ENCODE data around the gene MEGF6.
A peak's percentile ranks its signal among the peaks of the same experiment; 100 is the strongest.

The MEGF6 gene

DNA sequence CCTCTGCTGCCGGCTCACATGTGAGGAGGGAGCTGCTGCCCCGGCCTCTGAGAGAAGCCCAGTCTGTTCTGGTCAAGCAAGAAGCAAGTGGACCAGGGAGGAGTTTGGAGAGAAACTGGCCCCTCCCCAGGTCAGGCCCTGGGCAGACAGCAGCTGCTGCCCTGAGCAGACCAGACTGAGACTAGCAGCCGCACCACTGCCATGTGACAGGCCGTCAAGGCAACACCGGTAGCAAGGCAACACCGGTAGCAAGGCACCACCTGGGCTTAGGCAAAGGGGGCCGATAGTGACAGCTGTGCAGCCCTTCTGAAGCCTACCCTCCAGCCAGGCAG, 106.5 kb downstream of the MEGF6 start:
- DNase-seq (ENCODE audit: low read depth, low spot score) = no peak
- ChIA-PET POLR2A (interaction anchor here (1.5 kb wide), 1 partner anchor 38 kb away, joined by 8 read pairs; no protein-coding TSS in a partner anchor), CTCF (interaction anchor here (1.0 to 2.1 kb wide), 6 partner anchors 14 to 116 kb away, joined by 3 to 10 read pairs (median 4); no protein-coding TSS in a partner anchor)
- H3K4me3 ChIP-seq (ENCODE audit: low read depth, low read length) = no peak overlapping the region
- TF ChIP-seq, protein P1, sequence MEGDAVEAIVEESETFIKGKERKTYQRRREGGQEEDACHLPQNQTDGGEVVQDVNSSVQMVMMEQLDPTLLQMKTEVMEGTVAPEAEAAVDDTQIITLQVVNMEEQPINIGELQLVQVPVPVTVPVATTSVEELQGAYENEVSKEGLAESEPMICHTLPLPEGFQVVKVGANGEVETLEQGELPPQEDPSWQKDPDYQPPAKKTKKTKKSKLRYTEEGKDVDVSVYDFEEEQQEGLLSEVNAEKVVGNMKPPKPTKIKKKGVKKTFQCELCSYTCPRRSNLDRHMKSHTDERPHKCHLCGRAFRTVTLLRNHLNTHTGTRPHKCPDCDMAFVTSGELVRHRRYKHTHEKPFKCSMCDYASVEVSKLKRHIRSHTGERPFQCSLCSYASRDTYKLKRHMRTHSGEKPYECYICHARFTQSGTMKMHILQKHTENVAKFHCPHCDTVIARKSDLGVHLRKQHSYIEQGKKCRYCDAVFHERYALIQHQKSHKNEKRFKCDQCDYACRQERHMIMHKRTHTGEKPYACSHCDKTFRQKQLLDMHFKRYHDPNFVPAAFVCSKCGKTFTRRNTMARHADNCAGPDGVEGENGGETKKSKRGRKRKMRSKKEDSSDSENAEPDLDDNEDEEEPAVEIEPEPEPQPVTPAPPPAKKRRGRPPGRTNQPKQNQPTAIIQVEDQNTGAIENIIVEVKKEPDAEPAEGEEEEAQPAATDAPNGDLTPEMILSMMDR (IDR thresholded peaks at IDR 0.05; ENCODE audit: insufficient read depth, low read length, missing control alignments) = no peak

DNA sequence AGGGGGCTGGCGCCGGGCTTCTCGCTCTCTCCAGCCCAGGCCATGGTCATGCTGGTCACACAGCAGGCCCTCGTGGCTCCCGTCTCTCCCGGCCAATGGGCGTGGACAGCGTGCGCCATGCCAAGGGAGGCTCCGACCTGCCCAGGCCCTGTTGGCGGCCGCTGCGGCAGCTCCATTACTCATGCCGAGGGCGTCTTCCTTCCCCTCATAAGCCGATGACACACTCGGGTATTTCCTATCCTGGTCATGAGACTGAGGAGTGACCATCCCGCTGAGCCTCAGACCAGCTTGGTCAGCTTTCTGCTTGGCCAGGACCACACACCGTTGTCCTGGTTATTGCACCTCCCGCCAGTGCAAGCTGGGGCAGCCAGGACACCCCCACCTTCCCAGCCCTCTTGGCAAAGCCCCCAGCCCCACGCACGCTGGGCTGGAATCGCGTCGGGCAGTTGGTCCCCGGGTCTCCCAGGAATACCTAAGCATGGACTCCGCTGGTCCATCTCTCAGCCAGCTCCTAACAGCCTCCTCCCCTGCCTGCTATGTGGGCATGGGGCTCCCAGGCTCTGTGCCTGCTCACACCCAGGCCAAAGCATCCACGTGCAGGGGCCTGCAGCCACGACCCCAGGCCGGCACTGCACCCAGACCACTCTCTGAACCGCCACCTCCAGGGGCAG, 107.0 kb downstream of the MEGF6 start:
- POLR2A ChIA-PET = interaction anchor here (1.5 kb wide), 1 partner anchor 39 kb away, joined by 8 read pairs; no protein-coding TSS in a partner anchor
- DNase-seq (ENCODE audit: low read depth, low spot score) = peak; percentile 36
- TF ChIP-seq, protein P1 (IDR thresholded peaks at IDR 0.05; ENCODE audit: insufficient read depth, low read length, missing control alignments) = no peak
- H3K4me3 ChIP-seq (ENCODE audit: low read depth, low read length) = no peak overlapping the region
- CTCF ChIA-PET = interaction anchor here (0.7 to 2.1 kb wide), 8 partner anchors 13 to 117 kb away, joined by 3 to 10 read pairs (median 5); no protein-coding TSS in a partner anchor

DNA sequence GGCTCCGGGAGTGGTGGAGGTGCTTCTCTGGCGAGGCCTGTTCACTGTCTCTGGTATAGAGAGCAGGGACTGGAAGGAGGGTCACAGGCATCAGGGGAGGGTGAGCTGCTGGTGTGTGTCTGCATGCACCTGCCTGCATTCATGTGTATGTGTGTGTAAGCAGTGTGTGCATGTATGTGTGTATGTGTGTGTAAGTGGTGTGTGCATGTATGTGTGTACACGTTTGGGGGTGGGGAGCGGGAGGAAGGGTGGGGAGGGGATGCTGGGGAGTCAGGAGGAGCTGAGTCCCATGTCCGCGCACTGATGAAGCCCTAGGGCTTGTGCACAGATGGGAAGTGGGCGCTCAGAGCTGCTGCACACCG, 107.8 kb downstream of the MEGF6 start:
- H3K4me3 ChIP-seq (ENCODE audit: low read depth, low read length) = no peak overlapping the region
- CTCF ChIA-PET = interaction anchor here (0.7 to 2.1 kb wide), 6 partner anchors 13 to 118 kb away, joined by 3 to 8 read pairs (median 5); no protein-coding TSS in a partner anchor
- POLR2A ChIA-PET = no interaction called here
- DNase-seq (ENCODE audit: low read depth, low spot score) = no peak
- TF ChIP-seq, protein P1 (IDR thresholded peaks at IDR 0.05; ENCODE audit: insufficient read depth, low read length, missing control alignments) = no peak

DNA sequence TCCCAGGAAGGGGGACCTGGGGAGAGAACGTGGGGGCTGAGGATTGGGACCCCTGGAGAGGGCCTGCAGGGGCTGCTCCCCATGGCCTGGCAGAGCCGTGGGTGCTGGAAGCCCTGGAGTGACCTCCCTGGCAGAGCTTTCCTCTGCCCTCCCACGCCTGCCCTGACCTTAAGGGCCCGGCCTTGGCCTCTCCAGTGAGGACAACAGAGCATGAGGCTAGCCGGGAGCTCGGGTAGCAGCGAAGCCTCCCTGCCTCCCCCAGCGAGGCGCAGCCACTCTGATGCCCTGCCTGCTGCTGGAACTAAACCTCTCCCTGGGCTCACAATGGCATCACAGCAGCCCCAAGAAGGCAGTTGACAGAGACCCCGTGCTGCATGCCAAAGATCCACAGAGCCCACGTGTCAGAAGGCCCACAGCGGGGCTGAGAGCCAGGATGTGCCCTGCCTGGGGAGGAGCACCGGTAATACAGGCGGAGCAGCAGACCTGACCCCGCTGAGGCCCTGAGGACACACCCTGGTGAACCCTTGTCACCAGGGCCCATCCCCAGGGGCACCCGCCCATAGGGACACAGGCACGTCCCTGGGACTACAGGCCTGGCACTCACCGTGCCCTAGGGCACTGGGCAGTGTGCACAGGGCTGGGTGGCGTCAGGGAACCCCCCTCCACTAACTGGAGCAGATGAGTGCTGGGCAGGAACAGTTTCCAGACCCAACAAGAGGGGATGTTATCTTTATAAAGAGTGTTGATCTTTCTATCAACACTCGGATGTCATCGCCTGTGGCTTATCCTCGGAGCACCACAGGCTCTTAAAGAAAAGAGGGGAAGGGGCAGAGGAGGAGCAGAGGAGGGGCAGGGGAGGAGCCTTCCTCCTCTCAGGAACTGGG, 108.4 kb downstream of the MEGF6 start:
- TF ChIP-seq, protein P1 (IDR thresholded peaks at IDR 0.05; ENCODE audit: insufficient read depth, low read length, missing control alignments) = no peak
- no peak for DNase-seq (ENCODE audit: low read depth, low spot score)
- ChIA-PET POLR2A (no interaction called here), CTCF (interaction anchor here (1.0 to 2.0 kb wide), 4 partner anchors 12 to 118 kb away, joined by 3 to 7 read pairs (median 5); no protein-coding TSS in a partner anchor)
- H3K4me3 ChIP-seq (ENCODE audit: low read depth, low read length) = no peak overlapping the region

DNA sequence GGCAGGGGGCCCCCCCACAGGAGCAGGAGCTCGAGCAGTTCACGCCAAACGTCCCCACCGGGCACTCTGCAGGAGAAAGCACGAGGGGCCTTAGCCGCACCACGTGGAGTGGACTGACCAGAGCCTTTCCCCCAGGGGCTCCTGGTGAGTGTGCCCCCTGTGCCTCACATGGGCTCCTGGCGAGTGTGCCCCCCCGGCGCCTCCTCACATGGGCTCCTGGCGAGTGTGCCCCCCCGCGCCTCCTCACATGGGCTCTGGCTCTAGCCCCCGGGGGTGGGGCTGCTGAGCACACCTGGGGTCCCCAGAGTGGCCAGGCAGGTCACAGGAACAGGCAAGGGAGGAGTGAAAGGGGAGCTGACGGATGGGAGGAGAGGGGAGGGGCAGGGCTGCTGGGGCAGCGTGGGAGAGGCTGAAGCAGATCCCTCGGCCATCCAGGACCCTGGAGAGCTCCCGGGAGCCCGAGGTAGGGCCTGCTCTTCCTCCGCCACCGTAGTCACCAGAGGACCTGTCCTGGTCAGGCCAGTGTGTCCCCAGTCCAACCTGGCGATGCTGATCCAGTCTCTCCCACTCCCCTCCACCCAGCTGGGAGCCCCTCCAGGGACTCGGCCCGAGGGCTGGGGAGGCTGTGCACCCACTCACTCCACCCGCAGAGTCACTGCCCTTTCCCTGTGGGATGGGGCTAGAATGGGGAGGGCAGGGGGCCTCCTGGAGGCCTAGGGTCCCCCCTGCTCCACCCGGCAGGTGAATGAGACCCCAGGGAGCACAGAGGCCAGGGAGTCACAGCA, 109.3 kb downstream of the MEGF6 start:
- no peak overlapping the region for H3K4me3 ChIP-seq (ENCODE audit: low read depth, low read length)
- POLR2A ChIA-PET = no interaction called here
- no peak for DNase-seq (ENCODE audit: low read depth, low spot score)
- TF ChIP-seq, protein P1 (IDR thresholded peaks at IDR 0.05; ENCODE audit: insufficient read depth, low read length, missing control alignments) = no peak
- CTCF ChIA-PET = interaction anchor here (0.6 to 2.0 kb wide), 3 partner anchors 11 to 117 kb away, joined by 3 to 7 read pairs (median 3); no protein-coding TSS in a partner anchor

Measured in AG04449 (cell line).